Left cardiac atrium (tissue), 4 donors: ENCODE data around the gene OTOG. TPM values are rescaled to one million over a fixed set of nuclear protein-coding genes. Genes with fewer than 3 reads are reported as not detected.
"Not testable (repeated sequence)": the region's sequence is repeated elsewhere in the genome, so short reads cannot be mapped to it uniquely, and the experiment has no call there.

Experiments
- ATAC-seq, 2 donors: fragments of 200-7000 bp; cut with Tn5 transposase; one replicate each; pipeline ENCODE4 v1.9.1; 2020; ENCODE audit warnings: mild to moderate bottlenecking in 2 of 2, moderate library complexity in 2 of 2
- DNase-seq: peaks from one replicate; pipeline ENCODE4 v3.0.0-alpha.2; 2020
- intact Hi-C, 2 donors: fragments of 100-400 bp; cut with DNase I; formaldehyde crosslinking; loops; one replicate each; pipeline versions ENCODE4 v1.14.1 to v1.15.1; 2022 to 2023
- total RNA-seq, 2 donors: library from RNA; stranded (reverse); fragmentation: NEBNext Ultra II Directional; extraction: Animal tissue kit (Norgen Biotek cat#: 25700); gene quantifications; one replicate each; pipeline ENCODE4 v1.2.1, GENCODE V29; 2021
- donor health status: DM: no; HTN: yes; CAD: no.
- donor health status: DM: no; HTN: yes; CAD: no; lungs with severe emphysema.
- donor health status: DM: yes; HTN: yes; CAD: no.
- donor health status: Dilated cardiomyopathy.

OTOG gene
- total RNA-seq, 2 donors from 2014 or later, result not detected

DNA sequence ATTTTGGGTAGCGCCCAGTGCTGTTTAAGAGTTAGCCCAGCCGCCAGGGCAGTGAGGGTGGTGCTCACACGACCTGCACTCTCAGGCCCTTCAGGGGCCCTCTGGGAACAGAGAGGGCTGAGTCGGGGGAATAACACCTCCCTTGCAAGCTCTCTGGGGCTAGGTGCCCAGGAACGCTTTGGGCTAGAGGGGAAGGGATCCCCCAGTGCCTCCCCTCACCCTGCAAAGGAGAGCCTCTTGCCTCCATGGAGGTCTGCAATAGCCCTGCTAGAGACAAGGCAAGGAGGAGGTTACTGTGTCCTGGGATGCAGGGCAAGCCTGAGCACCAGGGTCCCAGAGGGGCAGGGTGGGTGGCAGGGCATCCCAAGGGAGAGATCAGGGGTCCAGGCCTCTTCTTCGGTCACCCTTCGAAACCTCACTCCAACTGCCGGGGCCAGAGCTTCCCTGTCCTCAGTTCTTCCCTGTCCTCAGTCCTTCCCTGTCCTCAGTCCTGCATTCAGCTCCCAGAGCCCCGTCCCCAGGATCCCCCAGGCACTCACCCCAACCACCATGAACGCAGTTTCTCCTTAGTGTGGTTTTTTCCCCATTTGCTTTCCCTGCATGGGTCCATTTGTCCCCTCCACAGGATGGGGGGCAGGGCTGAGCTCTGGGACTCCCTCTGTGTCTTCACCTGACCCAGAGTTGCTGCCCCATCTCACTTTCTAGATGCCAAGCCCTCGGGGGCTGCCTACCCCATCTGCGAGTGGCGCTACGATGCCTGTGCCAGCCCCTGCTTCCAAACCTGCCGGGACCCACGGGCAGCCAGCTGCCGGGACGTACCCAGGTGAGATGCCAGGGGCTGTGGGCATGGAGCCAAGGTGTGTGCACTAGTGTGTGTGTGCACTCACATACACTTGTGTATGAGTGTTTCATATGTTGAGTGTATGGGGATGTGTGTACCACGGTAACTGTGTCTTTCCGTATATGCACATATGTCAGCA lies 60.8 kb downstream of the OTOG start:
- intact Hi-C loops, result loop anchor here in 1 of 2 donors (10.0 kb wide), 1 partner anchor 367 kb away; no protein-coding TSS in a partner anchor
- ATAC-seq (no peak), DNase-seq (no peak)

DNA sequence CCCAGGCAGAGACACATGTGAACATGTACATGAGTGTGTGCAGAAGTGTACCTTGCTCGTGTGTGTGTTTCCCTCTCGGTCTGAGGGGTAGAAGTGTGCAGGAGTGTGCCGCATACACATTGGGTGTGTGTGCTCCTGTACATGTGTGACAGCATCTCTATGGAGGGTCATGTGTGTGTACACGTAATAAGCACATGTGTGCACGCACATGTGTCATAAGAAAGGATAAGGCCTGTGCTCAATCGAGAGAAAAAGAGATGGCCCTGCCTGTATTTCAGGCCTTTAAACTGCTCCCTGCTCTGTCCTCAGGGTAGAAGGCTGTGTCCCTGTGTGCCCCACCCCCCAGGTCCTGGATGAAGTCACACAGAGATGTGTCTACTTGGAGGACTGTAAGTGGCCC lies 61.8 kb downstream of the OTOG start:
- ATAC-seq, result no peak
- no peak for DNase-seq
- intact Hi-C loops, result loop anchor here in 1 of 2 donors (10.0 kb wide), 1 partner anchor 366 kb away; no protein-coding TSS in a partner anchor

DNA sequence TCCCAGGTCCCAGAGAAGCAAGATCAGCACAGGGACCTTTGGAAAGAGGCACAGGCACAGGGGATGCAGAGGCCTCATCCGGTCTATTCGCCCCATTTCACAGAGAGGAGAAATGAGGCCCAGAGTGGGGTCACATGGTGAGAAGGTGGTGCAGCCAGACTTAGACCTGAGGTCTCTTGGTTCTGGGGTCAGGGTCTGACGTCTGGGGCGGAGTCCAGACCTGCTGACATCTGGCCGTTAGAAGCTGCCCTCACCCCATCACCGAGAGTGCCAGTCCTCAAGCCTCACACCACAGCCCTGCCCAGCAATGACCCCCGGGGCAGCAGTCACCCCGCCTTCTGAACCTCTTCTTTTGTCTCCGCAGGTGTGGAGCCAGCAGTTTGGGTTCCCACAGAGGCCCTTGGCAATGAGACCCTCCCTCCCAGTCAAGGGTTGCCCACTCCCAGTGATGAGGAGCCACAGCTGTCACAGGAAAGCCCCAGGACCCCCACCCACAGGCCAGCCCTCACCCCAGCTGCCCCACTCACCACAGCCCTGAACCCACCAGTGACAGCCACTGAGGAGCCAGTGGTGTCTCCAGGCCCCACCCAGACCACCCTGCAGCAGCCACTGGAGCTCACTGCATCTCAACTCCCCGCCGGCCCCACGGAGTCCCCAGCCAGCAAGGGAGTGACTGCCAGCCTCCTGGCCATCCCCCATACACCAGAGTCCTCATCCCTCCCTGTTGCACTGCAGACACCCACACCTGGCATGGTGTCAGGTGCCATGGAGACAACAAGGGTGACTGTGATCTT lies 62.4 kb downstream of the OTOG start:
- no peak for ATAC-seq
- intact Hi-C loops, result loop anchor here in 1 of 2 donors (10.0 kb wide), 1 partner anchor 365 kb away; no protein-coding TSS in a partner anchor
- DNase-seq, result no peak

DNA sequence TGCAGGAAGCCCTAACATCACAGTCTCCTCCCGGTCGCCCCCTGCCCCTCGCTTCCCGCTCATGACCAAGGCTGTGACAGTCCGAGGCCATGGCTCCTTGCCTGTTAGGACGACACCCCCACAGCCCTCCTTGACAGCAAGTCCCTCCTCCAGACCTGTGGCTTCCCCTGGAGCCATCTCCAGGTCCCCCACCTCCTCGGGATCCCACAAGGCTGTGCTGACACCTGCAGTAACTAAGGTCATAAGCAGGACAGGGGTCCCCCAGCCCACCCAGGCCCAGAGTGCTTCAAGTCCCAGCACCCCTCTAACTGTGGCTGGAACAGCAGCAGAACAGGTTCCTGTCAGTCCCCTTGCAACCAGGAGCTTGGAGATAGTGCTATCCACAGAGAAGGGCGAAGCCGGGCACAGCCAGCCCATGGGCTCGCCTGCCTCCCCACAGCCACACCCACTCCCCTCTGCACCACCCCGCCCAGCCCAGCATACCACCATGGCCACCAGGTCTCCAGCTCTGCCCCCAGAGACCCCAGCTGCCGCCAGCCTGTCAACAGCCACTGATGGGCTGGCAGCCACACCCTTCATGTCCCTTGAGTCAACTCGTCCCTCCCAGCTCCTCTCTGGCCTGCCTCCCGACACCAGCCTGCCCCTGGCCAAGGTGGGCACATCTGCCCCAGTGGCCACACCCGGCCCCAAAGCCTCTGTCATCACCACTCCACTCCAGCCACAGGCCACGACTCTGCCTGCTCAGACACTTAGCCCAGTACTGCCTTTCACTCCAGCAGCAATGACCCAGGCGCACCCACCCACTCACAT lies 63.2 kb downstream of the OTOG start:
- no peak for DNase-seq
- intact Hi-C loops, result no loop called here
- ATAC-seq, result no peak

DNA sequence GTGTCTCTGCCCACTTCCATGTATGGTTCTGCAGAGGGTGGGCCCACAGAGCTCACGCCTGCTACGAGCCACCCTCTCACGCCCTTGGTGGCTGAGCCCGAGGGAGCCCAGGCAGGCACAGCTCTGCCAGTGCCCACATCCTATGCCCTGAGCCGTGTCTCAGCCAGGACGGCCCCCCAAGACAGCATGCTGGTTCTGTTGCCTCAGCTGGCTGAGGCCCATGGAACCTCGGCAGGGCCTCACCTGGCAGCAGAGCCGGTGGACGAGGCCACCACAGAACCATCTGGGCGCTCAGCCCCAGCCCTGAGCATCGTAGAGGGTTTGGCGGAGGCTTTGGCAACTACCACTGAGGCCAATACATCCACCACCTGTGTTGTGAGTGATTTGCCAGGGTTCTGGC lies 64.0 kb downstream of the OTOG start:
- intact Hi-C loops, result no loop called here
- no peak for DNase-seq
- no peak for ATAC-seq

DNA sequence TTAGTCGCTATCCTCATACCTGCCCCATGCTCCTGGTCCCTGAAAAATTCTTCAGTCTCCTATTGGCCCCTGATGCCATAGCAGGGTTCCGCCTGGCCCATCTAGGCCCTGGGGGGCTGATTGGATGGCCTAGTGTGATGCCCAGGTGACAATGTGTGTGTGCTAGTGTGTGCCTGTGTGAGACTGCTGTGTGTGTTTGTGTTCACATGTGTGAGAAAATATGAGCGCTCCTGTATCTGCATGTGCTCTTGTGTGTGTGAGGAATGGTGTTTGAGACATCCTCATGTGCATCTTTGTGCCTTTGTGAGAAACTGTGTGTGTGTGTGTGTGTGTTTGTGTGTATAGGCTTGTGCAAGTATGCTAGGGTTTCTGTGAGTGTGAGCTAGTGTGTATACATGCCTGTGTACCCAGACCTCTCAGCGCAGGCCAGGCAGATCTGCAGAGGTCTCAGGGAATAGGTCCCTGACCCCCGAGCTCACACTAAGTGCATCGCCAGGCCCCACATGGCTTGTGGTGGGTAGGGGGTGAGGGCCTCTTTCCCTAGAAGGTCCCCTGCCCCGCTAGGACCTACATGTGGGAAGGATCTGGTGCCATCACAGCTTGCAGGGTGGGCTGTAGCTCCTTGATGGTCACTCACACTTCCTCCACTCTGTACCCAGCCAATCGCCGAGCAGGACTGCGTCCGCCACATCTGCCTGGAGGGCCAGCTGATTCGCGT lies 64.6 kb downstream of the OTOG start:
- DNase-seq, result no peak
- intact Hi-C loops, result no loop called here
- no peak for ATAC-seq

DNA sequence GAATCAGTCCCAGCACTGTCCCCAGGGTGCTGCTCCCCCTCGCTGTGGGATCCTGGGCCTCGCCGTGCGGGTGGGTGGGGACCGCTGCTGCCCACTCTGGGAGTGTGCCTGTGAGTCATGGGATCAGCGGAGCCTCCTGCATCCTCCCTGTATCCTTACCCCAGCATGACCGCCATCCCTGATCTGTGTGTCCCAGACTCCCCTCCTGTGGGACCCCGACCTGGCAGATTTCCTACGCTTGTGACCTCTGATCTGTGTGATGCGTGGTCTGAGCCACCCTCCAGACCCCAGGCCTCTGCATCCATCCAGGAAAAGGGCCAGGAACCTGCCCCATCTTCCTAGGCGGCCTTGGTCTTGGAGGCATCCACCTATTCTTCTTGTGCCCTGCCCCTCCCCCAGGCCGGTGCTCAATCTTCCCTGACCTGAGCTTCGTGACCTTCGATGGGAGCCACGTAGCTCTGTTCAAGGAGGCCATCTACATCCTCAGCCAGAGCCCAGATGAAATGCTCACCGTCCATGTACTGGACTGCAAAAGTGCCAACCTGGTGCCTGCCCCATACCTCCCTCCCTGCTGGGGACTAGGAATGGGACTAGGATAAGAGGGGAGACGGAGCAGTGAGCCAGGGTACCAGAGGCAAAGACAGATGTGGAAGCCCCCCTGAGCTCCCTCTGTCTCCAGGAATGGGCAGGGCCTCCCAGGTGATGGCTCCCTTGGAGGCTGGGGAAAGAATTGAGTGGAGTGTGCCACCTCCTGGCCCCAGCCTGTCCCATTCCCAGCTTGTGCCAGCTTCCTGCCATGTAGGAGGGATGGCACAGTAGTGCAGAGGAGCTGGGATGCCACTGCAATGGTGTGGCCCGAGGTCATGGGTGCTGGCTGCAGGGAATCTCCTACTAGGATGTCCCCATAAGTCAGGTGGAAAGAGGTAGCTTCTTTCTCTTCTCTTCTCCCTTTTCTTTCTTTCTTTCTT lies 65.4 kb downstream of the OTOG start:
- ATAC-seq, result no peak
- DNase-seq, result no peak
- intact Hi-C loops, result no loop called here

DNA sequence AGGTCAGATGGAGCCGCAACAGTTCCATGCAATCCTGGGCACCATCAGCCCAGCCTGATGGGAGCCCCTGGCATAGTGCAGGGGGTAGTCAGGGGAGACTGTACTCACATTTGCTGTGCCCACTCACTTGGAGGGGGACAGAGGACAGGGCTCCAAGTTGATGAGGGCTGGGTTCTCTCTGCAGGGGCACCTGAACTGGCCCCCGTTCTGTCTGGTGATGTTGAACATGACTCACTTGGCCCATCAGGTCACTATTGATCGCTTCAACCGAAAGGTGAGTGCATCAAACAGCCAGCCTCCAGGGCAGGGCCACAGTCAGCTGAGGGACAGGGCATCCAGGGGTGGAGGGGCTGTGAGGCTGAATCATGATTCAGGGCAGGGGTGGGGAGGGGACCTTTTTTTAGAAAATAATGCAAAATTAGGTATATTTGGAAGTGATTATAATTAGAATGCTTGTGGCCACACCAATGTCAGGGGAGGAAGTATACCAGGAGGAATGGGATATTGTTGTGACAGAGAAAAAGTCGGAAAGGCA lies 66.4 kb downstream of the OTOG start:
- ATAC-seq (no peak), DNase-seq (no peak)
- intact Hi-C loops, result no loop called here

DNA sequence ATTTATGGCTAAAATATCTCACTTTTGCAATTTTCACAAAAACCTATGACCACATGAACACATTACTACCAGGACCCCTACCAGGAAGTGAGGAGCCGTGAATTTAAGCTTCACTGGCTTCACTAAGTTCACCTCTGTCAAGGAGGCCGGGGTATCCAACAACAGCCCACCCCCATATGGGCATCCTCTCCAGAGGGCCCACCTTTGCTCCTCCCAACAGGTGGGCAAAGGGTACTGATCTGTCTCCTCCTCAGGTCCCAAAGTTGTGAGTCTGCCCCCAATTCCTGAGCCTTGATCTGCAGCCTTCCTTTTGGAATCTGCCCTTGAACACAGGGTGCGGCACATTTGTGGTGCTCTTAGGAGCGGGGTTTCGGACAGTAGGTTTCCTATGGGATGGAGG lies 66.9 kb downstream of the OTOG start:
- DNase-seq, result no peak
- intact Hi-C loops, result no loop called here

DNA sequence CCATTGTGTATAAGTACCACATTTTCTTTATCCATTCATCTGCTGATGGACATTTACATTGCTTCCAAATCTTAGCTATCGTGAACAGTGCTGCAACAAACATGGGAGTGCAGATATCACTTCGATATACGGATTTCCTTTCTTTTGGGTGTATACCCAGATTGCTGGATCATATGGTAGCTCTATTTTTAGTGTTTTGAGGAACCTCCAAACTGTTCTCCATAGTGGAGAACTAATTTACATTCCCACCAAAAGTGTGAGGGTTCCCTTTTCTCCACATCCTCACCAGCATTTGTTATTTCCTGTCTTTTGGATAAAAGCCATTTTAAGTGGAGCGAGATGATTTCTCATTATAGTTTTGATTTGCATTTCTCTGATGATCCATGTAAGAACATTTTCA lies 75.7 kb downstream of the OTOG start:
- DNase-seq, intact Hi-C loops, ATAC-seq: not testable (repeated sequence)

More for the DNA sequence above, 66.9 kb downstream of the OTOG start:
- ATAC-seq, result no peak

DNA sequence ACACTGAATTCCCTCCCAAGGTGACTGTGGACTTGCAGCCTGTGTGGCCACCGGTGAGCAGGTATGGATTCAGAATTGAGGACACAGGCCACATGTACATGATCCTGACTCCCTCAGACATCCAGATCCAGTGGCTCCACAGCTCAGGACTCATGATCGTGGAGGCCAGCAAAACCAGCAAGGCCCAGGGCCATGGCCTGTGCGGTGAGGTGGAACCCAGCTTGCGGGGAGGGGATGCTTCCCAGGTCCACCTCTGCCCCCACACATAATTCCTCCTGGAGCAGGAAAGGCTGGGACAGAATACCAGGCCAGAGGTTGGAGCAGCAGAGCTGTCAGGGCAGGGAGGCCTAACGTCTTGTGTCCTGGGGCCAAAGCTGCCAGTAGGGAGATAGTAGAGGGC lies 82.1 kb downstream of the OTOG start:
- intact Hi-C loops, result no loop called here
- no peak for DNase-seq
- no peak for ATAC-seq

DNA sequence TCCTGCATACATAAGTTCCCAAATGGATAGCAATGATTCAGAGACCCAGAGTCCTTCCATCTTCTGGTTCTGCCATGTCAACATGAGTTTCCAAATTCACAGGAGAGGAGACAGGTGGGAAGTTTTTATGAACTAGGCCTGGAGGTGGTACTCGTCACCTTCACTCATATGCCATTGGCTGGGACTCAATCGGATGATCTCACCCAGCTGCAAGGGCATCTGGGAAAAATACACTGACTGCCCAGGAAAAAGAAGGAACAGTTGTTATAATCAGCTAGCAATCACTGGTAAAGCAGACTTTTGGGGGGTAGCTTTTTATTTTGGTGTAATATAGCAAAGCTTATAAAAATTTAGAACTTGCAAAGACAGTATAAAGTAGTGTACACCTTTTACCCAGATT lies 83.9 kb downstream of the OTOG start:
- DNase-seq (no peak), ATAC-seq (no peak)
- intact Hi-C loops, result no loop called here

DNA sequence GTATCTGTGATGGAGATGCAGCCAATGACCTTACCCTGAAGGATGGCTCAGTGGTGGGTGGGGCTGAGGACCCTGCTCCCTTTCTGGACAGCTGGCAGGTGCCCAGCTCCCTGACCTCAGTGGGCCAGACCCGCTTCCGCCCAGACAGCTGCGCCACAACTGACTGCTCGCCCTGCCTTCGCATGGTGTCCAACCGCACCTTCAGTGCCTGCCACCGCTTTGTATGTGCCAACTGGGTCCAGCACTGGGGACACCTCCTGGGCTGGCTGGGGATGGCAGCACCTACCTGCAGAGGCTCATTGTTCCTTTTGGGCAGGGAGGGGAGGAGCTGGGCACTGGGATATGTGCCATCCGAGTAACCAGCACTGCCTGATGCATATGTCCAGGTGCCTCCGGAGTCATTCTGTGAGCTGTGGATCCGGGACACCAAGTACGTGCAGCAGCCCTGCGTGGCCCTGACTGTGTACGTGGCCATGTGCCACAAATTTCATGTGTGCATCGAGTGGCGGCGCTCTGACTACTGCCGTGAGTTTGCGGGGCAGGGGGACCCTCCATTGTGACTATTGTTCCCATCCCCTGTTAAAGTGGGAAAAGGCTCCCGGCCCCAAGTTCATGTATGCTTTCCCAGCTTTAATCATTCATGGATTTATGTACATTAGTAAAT lies 84.8 kb downstream of the OTOG start:
- no peak for ATAC-seq
- no peak for DNase-seq
- intact Hi-C loops, result no loop called here

DNA sequence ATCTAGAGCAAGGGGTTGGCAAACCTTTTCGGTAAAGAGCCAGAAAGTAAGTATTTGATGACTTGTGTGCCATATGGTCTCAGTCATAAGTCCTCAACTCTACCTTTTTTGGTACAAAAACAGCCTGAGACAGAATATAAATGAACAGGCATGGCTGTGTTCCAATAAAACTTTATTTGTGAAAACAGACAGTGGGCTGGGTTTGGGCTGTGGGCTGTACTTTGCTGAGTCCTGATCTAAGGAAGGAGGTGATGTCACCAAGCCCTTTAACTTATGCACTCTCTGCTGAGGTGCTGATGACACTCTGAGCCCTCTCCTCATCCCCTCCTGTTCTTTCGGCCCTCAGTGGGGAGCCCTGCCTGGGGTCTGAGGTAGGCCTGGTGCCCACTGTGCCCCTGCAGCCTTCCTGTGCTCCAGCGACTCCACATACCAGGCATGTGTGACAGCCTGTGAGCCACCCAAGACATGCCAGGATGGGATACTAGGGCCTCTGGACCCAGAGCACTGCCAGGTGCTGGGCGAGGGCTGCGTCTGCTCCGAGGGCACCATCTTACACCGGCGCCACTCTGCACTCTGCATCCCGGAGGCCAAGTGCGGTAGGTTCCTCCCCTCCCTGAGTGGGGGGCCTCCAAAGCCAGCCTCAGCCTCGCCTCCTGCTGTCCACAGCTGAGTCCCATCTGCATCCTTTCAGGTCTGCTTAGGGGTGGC lies 86.4 kb downstream of the OTOG start:
- intact Hi-C loops, result no loop called here
- no peak for DNase-seq
- no peak for ATAC-seq

DNA sequence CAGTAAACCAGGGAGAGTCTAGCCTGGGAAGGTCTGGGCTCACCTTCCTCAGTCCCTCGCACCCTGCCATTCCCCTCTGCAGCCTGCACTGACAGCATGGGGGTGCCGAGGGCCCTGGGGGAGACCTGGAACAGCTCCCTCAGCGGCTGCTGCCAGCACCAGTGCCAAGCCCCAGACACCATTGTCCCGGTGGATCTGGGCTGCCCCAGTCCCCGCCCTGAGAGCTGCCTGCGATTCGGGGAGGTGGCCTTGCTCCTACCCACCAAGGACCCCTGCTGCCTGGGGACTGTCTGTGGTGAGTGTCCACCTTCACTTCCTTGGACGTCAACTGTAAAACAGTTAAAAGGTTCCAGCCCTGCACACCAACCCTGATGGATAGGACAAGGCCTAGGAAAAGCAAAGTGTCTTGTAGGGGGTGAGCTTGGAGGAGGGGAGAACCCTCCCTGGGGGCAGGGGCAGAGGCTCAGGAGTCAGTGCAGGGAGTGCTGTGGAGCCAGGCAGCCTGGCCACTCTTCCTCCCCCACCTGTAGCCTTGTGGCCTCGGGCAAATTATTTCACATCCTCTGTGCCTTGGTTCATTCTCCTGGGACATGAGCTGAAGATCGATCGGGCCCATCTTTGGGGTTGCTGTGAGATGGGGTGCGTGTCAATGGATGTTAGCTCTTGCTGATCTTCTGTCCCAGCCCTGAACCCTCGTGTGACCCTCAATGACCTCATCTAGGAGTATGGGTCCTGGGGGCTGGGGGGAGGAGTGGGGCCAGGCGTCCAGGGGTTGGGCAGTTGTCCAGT lies 87.1 kb downstream of the OTOG start:
- intact Hi-C loops, result no loop called here
- ATAC-seq (no peak), DNase-seq (no peak)
